Chondrocyte (in vitro differentiated cells): ENCODE data around the gene ARRDC5. TPM values are rescaled to one million over a fixed set of nuclear protein-coding genes. Genes with fewer than 3 reads are reported as not detected.
"Not testable (repeated sequence)": the region's sequence is repeated elsewhere in the genome, so short reads cannot be mapped to it uniquely, and the experiment has no call there.

ENCODE experiments used
- DNase-seq: peaks from one replicate; pipeline ENCODE4 v3.0.0; 2021; ENCODE audit warnings: mixed read lengths, low spot score
- H3K27ac Mint-ChIP-seq: one replicate; pipeline ENCODE4 v1.8.0; 2021; ENCODE audit warnings: mild to moderate bottlenecking, moderate library complexity, mixed read lengths; ENCODE audit not compliant: unreplicated experiment
- H3K27me3 Mint-ChIP-seq: 2 replicates; pipeline ENCODE4 v1.8.0; 2021; ENCODE audit warnings: low read depth, mixed read lengths
- H3K36me3 Mint-ChIP-seq: 2 replicates; pipeline ENCODE4 v1.8.0; 2021; ENCODE audit warnings: low read depth, mixed read lengths
- H3K4me1 Mint-ChIP-seq: 2 replicates; pipeline ENCODE4 v1.8.0; 2021; ENCODE audit warnings: low read depth, mild to moderate bottlenecking, mixed read lengths
- H3K4me3 Mint-ChIP-seq: one replicate; pipeline ENCODE4 v1.8.0; 2021; ENCODE audit warnings: mild to moderate bottlenecking, moderate library complexity, mixed read lengths; ENCODE audit not compliant: unreplicated experiment
- H3K9me3 Mint-ChIP-seq: 2 replicates; pipeline ENCODE4 v1.8.0; 2021; ENCODE audit warnings: low read depth, mixed read lengths
- CTCF ChIP-seq: fragments of 200-600 bp; sonication (generic); IDR thresholded peaks from 2 replicates; pipeline ENCODE4 v1.5.0; 2021; ENCODE audit warnings: antibody characterized with exemption, mild to moderate bottlenecking, moderate library complexity
- total RNA-seq: library from RNA; stranded (reverse); gene quantifications from 3 replicates; pipeline ENCODE4 v1.2.1, GENCODE V29; 2021

The ARRDC5 gene
- total RNA-seq, 1 donor from 2014 or later, result not detected

GRCh38 chr19:4867534-4868285 is 35.0 kb downstream of the ARRDC5 start, which contains the start of gene PLIN3:
PLIN3 (minus strand) TSS chr19:4867667; CDS start chr19:4861394, 6,273 bp downstream.
- H3K4me3 Mint-ChIP-seq, result peak within 1 kb of the TSS; percentile 80
- H3K4me1 Mint-ChIP-seq, result peaks cover 33% of the 10 kb centered on the region
- H3K27ac Mint-ChIP-seq, result peak within 1 kb of the TSS; percentile 85
- no peaks in the 10 kb centered on the region for H3K36me3 Mint-ChIP-seq
- TF ChIP-seq CTCF, result no peak
- DNase-seq, result peak; percentile 98
- H3K9me3 Mint-ChIP-seq, result no peaks in the 10 kb centered on the region
- H3K27me3 Mint-ChIP-seq, result no peaks in the 10 kb centered on the region

GRCh38 chr19:4866595-4867424 is 35.9 kb downstream of the ARRDC5 start:
- no peak for DNase-seq
- H3K27me3 Mint-ChIP-seq, result no peaks in the 10 kb centered on the region
- peak overlapping the region; percentile 75 for H3K27ac Mint-ChIP-seq
- H3K9me3 Mint-ChIP-seq, result no peaks in the 10 kb centered on the region
- H3K4me3 Mint-ChIP-seq, result peak overlapping the region; percentile 80
- H3K36me3 Mint-ChIP-seq, result no peaks in the 10 kb centered on the region
- peaks cover 30% of the 10 kb centered on the region for H3K4me1 Mint-ChIP-seq
- TF ChIP-seq CTCF, result peak; percentile 21

GRCh38 chr19:4861147-4861546 is 41.5 kb downstream of the ARRDC5 start:
- Mint-ChIP-seq H3K9me3 (no peaks in the 10 kb centered on the region), H3K27ac (no peak overlapping the region), H3K36me3 (peaks cover 4% of the 10 kb centered on the region), H3K4me3 (no peak overlapping the region), H3K27me3 (no peaks in the 10 kb centered on the region), H3K4me1 (peaks cover 6% of the 10 kb centered on the region)
- no peak for DNase-seq
- TF ChIP-seq CTCF, result no peak

GRCh38 chr19:4859697-4860096 is 43.0 kb downstream of the ARRDC5 start:
- TF ChIP-seq CTCF, result no peak
- Mint-ChIP-seq H3K4me3 (no peak overlapping the region), H3K27ac (no peak overlapping the region), H3K36me3 (peaks cover 12% of the 10 kb centered on the region), H3K4me1 (peaks cover 3% of the 10 kb centered on the region), H3K27me3 (no peaks in the 10 kb centered on the region), H3K9me3 (no peaks in the 10 kb centered on the region)
- DNase-seq, result no peak

GRCh38 chr19:4856468-4856867 is 46.2 kb downstream of the ARRDC5 start:
- H3K36me3 Mint-ChIP-seq, result peaks cover 19% of the 10 kb centered on the region
- not testable (repeated sequence) for DNase-seq, H3K27me3 Mint-ChIP-seq, H3K4me1 Mint-ChIP-seq, H3K4me3 Mint-ChIP-seq, H3K27ac Mint-ChIP-seq, H3K9me3 Mint-ChIP-seq

- not testable (repeated sequence) for DNase-seq, H3K27ac Mint-ChIP-seq
These were observed 49.2 kb downstream of the ARRDC5 start for GRCh38 chr19:4853506-4853905.

More at GRCh38 chr19:4853506-4853905, 49.2 kb downstream of the ARRDC5 start:
- H3K9me3 Mint-ChIP-seq, H3K27me3 Mint-ChIP-seq, H3K4me1 Mint-ChIP-seq, H3K4me3 Mint-ChIP-seq: not testable (repeated sequence)
- H3K36me3 Mint-ChIP-seq, result peaks cover 20% of the 10 kb centered on the region
